Stimulated activated CD4-positive, alpha-beta T cell treated with anti-CD3 and anti-CD28 coated beads, Interleukin-4, amount 100 ng/mL, for 24 hours (primary cell): ENCODE measurements around the gene C1orf87.

Experiments
- DNase-seq: peaks from one replicate; pipeline ENCODE4 v3.0.0-alpha.2; 2020

Gene C1orf87, protein sequence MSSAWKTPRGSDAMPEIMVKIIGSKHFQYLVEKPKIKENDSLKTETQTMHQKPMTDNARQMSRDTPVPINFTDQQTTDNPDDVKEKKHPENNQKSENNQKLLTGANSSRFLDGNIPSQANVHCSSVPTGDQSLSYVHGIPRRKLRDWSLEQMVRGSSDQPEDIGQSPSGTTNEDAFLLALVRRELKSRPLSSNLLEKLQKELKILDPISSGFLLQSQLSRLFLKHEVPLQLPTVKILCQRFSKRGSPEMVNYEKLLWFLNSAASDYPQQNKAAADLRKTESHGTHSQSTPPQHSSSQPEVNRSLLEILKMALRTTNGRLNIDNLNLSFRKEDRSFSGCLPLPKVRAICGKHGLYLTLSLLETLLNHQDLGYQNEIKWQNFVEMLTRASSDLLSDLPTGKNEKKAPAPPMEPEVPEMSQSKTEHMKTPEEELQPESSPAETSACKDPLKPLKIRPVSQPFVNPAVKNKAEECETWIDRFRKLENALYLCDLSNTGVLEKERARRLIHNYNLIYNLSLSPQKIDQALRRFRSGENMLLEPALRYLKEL

DNA sequence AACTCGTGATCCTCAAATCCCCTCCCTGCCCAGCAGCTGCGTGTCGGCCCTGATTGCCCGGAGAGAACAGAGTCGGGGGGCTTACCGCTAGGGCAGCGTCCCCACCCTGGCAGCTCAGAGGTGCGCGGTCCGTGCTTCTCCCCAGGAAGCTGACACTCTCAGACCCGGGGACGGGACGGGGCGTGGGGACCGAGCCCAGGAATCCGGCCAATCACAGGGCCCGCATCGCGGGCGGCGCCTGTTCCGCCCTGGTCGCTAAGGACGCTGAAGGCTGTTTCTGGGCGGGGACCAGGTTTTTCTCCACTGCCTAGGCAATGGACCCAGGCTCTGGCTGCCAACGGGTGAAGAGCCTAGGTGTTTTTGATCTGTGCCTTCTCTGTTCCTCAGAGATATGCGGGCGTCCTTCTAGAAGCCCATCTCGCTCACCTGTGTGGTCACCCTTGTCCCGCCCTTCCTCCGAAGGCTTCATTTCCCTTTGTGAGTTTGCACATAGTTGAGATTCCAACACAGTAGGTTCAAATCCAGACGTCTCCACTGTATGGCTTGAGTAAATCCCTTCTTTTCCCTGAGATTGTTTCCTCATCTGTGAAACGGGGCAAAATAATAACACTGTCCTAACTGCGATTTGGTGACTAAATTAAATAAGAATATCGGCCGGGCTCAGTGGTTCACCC, at the start of gene C1orf87:
Gene C1orf87 (minus strand): TSS at position 166 of the 674 bp plus-strand sequence. CDS start 1,127 bp downstream, outside the sequence.
- DNase-seq = no peak

GRCh38 chr1:60118085-60118484, 44.5 kb upstream of the C1orf87 start:
- DNase-seq = no peak

DNA sequence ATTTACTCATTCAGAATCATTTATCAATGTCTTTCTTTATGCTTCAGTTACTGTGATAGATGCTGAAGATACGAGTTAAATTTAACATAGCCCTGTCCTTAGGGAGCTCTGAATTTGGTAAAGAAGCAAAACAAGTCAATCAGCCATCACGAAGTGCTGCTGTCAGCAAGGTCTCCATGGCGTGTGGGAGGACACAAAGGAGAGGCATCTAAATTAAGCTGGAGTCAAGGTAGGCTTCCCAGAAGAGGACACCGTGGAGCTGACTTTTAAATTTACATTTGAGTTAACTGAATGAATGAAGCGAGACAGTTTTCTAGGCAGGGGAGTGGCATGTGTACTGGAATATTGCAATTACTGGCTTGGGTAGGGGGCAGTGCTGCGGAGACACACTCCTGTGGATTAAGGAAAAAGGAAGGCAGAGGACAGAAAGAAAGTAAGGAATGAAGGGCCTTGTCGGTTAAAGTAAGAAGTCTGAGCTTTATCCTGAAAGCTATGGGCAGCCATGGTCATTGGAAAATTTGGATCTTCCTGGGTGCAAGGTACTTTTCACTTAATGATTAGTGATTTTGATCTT, 41.3 kb upstream of the C1orf87 start:
- DNase-seq = no peak

- DNase-seq = no peak
Measured at GRCh38 chr1:60113596-60113995, 40.0 kb upstream of the C1orf87 start.

GRCh38 chr1:60113028-60113427, 39.5 kb upstream of the C1orf87 start:
- no peak for DNase-seq

- no peak for DNase-seq
Measured at GRCh38 chr1:60111716-60112115, 38.1 kb upstream of the C1orf87 start.

DNA sequence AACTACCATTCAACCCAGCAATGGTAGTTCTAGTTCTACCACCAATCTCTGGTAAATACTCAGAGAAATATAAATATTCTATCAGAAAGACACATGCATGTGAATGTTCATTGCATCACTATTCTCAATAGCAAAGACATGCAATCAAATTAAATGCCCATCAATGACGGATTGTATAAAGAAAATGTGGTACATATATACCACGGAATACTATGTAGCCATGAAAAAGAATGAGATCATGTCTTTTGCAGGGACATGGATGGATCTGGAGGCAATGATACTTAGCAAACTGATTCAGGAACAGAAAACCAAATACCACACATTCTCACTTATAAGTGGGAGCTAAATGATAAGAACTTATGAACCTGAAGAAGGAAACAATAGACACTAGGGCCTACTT, 37.5 kb upstream of the C1orf87 start:
- no peak for DNase-seq

- DNase-seq = no peak
Measured at GRCh38 chr1:60108196-60108595, 34.6 kb upstream of the C1orf87 start.

- no peak for DNase-seq
Measured at GRCh38 chr1:60103186-60103585, 29.6 kb upstream of the C1orf87 start.

GRCh38 chr1:60102267-60103061, 28.9 kb upstream of the C1orf87 start:
- no peak for DNase-seq

DNA sequence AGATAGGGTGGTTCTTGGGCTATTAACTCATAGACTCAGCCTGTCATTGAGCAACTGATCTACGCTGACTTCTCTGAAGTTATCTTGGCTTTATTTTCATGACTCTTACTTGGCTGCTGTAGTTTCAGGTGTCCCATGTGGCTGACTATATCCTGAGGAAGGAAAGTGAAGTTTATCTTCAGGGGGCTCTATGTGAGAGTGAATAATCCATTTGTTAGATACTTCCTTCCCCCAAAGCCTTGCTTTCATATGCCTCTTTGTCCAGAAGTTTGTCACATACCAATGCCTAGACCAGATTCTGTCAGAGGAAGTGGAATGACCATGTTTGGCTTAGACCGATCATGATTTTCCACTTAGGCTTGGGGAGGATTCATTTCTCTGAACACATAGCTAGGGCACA, 27.9 kb upstream of the C1orf87 start:
- DNase-seq = no peak

GRCh38 chr1:60091195-60091715, 17.7 kb upstream of the C1orf87 start:
- no peak for DNase-seq

- DNase-seq = no peak
Measured at GRCh38 chr1:60090655-60091054, 17.1 kb upstream of the C1orf87 start.

DNA sequence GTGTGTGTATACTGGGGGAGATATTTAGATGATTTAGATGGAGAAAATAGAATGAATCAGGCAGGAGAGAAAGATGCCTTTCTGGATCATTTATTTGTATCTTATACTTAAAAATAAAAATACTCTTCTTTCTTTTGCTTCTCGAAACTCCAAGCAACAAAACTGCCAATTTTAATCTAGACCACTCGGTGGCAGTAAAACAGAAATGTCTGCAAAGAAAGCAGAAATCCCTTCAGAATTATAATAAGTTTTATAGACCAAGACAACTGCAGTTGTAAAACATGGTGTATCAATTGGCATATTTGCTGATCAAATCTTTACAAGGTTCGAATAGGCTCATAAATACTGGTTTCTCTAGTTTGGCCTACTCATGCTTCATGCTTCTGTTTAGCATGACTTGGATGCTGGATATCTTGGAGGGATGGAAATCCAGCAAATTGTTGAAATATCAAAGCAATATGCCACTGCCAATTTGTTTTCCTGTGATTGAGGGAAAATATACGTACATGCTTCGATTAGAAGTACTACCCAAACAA, 15.1 kb upstream of the C1orf87 start:
- DNase-seq = no peak

- DNase-seq = no peak
Measured at GRCh38 chr1:60087681-60088080, 14.1 kb upstream of the C1orf87 start.

DNA sequence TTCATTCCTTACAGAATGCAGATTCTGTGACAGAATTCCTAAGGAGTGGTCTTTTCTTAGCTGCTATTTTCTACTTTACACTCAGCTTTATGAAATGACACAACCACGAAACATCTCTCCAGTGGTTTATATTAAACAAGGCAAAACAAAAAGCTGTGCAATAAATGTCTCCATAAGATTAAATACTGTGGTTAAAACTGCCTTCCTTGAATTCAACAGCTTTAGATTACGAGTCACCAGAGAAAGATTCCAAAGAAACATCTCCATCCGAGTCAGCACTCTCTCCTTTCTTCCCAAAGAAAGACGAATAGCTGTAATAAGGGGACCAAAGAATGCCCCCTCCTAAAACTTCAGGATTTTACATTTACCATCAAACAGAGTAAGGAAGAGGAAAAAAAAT, 4.6 kb upstream of the C1orf87 start:
- DNase-seq = no peak

- no peak for DNase-seq
Measured at GRCh38 chr1:60071296-60071695, 2.3 kb downstream of the C1orf87 start.

- DNase-seq = no peak
Measured at GRCh38 chr1:60069691-60070090, 3.9 kb downstream of the C1orf87 start.

GRCh38 chr1:60068393-60069045, 5.1 kb downstream of the C1orf87 start:
- no peak for DNase-seq

DNA sequence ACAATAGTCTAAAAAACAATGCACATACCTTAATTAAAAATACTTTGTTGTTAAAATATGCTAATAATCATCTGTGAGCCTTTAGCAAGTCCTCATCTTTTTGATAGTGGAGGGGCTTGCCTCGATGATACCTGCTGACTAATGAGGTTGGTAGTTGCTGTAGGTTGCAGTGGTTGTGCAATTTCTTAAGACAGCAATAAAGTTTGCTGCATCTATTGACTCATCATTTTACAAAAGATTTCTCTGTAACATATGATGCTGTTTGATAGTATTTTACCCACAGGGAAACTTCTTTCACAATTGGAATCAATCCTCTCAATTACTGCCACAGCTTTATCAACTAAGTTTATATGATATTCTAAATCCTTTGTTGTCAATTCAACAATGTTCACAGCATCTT, 7.6 kb downstream of the C1orf87 start:
- DNase-seq = no peak

DNA sequence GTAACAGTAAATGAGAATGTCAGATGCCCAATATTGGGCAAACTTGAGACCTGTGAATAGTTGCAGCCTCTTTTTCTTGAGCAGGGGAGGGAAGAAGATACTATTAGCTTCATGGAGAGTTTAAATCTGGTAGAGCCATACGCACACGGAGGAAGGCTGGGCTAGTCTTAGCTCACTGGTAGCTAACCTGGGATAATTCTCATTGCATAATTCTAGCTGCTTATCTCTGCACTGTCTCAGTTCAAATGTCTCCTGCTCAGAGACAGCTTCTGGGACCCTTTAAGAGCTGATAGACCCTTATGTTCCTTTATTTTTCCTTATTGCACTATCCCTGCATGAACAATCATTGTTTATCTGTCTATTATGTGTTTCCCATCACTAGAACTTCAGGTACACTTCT, 8.4 kb downstream of the C1orf87 start:
- DNase-seq = no peak

DNA sequence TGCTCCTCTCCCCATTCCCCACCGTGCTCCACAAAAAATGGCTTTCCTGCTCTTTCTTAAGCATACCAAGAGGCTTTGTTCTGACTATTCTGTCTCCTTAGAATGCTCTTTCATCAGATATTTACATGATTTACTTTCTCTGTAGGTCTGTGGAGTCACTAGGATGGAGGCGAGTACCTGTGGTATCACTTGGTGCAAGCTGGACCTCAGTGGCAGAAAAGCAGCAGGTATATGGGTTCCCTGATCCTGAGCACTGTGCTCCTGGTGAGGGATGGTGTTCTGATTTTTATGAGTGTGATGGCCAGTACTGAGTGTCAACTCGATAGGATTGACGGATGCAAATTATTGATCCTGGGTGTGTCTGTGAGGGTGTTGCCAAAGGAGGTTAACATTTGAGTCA, 10.0 kb downstream of the C1orf87 start:
- DNase-seq = no peak
